GM23248 (cell line): ENCODE measurements around the gene VEGFB.

Experiments
- EZH2 ChIP-seq: fragments of 200-600 bp; sonication (generic); IDR thresholded peaks from 2 replicates; pipeline ENCODE4 v1.6.1; 2018; ENCODE audit warnings: antibody characterized with exemption, mild to moderate bottlenecking; ENCODE audit not compliant: insufficient read depth, poor library complexity, severe bottlenecking
- EZH2phosphoT487 ChIP-seq: fragments of 200-600 bp; sonication (generic); IDR thresholded peaks from 2 replicates; pipeline ENCODE4 v1.6.1; 2018; ENCODE audit warnings: antibody characterized with exemption, moderate library complexity, mild to moderate bottlenecking, low read depth; ENCODE audit not compliant: insufficient read depth

- TF ChIP-seq EZH2 (no peak), EZH2phosphoT487 (no peak)
Observed at GRCh38 chr11:64185693-64186491, 48.5 kb upstream of the VEGFB start, which contains the start of gene STIP1.
